ENCODE results near the gene WWTR1. TPM values are rescaled to one million over a fixed set of nuclear protein-coding genes. Genes with fewer than 3 reads are reported as not detected.

The WWTR1 gene
- total RNA-seq, 2 donors from 2014 or later: 6.8 to 35.8 TPM

DNA sequence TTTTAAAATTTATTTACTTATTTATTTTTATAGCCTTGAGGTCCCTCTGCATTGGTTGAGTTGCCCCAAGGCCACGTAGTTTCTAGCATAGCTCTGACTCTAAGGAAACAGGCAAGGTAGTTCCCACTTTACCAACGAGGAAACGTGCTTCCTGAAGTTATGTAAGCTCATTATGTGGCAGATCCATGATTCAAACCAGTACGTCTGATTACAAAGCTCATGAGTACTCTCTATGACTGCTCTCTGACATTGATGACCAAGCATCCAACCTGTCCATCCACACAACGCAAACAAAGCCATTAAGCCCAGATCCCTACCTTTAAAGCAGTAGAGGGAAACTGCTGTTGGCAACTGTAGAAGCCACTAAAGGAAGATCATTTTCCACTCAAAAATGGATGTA is 25.6 kb downstream of the WWTR1 start:
- Histone ChIP-seq H3K9ac (ENCODE audit: low read depth in 2 of 2, low read length in 2 of 2) (no peak overlapping the region), H3K4me1 (no peaks in the 10 kb centered on the region), H3K36me3 (no peaks in the 10 kb centered on the region), H3K27me3 (peaks cover 10% of the 10 kb centered on the region), H3K9me3 (no peaks in the 10 kb centered on the region), H3K27ac (no peak overlapping the region), H3K4me3 (no peak overlapping the region)
- intact Hi-C loops (cut with DNase I): no loop called here
- TF ChIP-seq, protein P1, sequence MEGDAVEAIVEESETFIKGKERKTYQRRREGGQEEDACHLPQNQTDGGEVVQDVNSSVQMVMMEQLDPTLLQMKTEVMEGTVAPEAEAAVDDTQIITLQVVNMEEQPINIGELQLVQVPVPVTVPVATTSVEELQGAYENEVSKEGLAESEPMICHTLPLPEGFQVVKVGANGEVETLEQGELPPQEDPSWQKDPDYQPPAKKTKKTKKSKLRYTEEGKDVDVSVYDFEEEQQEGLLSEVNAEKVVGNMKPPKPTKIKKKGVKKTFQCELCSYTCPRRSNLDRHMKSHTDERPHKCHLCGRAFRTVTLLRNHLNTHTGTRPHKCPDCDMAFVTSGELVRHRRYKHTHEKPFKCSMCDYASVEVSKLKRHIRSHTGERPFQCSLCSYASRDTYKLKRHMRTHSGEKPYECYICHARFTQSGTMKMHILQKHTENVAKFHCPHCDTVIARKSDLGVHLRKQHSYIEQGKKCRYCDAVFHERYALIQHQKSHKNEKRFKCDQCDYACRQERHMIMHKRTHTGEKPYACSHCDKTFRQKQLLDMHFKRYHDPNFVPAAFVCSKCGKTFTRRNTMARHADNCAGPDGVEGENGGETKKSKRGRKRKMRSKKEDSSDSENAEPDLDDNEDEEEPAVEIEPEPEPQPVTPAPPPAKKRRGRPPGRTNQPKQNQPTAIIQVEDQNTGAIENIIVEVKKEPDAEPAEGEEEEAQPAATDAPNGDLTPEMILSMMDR (IDR thresholded peaks at IDR 0.05): no peak
- no peak for DNase-seq

- TF ChIP-seq, protein P1 (IDR thresholded peaks at IDR 0.05): no peak
- H3K4me1 ChIP-seq: no peaks in the 10 kb centered on the region
- H3K27me3 ChIP-seq: peaks cover 7% of the 10 kb centered on the region
- intact Hi-C loops (cut with DNase I): no loop called here
- H3K9me3 ChIP-seq: no peaks in the 10 kb centered on the region
- no peak for DNase-seq
- no peak overlapping the region for H3K9ac ChIP-seq (ENCODE audit: low read depth in 2 of 2, low read length in 2 of 2)
- no peak overlapping the region for H3K27ac ChIP-seq
- H3K36me3 ChIP-seq: no peaks in the 10 kb centered on the region
- H3K4me3 ChIP-seq: no peak overlapping the region
Observed at GRCh38 chr3:149630806-149631205, 27.0 kb downstream of the WWTR1 start.

GRCh38 chr3:149628957-149629670 is 28.7 kb downstream of the WWTR1 start:
- Histone ChIP-seq H3K9me3 (no peaks in the 10 kb centered on the region), H3K36me3 (no peaks in the 10 kb centered on the region), H3K4me3 (no peak overlapping the region), H3K27me3 (peaks cover 2% of the 10 kb centered on the region), H3K4me1 (no peaks in the 10 kb centered on the region), H3K27ac (no peak overlapping the region), H3K9ac (ENCODE audit: low read depth in 2 of 2, low read length in 2 of 2) (no peak overlapping the region)
- intact Hi-C loops (cut with DNase I): no loop called here
- DNase-seq: no peak
- TF ChIP-seq, protein P1 (IDR thresholded peaks at IDR 0.05): no peak

- no peak for DNase-seq
- no peaks in the 10 kb centered on the region for H3K27me3 ChIP-seq
- no peaks in the 10 kb centered on the region for H3K36me3 ChIP-seq
- no peak overlapping the region for H3K4me3 ChIP-seq
- intact Hi-C loops (cut with DNase I): no loop called here
- TF ChIP-seq, protein P1 (IDR thresholded peaks at IDR 0.05): no peak
- no peaks in the 10 kb centered on the region for H3K9me3 ChIP-seq
- H3K4me1 ChIP-seq: no peaks in the 10 kb centered on the region
- no peak overlapping the region for H3K27ac ChIP-seq
- H3K9ac ChIP-seq (ENCODE audit: low read depth in 2 of 2, low read length in 2 of 2): no peak overlapping the region
Observed at GRCh38 chr3:149626671-149627070, 31.2 kb downstream of the WWTR1 start.

DNA sequence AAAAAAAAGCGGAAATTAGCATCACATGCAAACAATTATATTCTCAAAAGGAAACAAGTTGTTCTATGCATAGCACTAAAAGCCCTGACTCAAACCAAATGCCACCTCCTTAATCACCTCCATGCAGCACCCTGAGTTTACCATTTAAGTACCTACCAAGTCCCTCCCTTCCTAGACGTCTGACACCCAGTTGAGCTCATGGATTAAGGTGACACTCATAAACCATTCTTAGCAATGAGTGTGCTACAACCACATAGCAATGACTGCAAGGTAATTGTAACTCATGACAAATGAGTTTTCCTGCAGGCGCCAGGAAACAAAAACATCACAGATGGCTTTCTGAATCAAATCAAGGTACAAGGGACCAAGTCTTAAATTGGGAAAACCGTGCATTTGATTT is 32.0 kb downstream of the WWTR1 start:
- TF ChIP-seq, protein P1 (IDR thresholded peaks at IDR 0.05): no peak
- Histone ChIP-seq H3K36me3 (no peaks in the 10 kb centered on the region), H3K4me1 (no peaks in the 10 kb centered on the region), H3K9me3 (no peaks in the 10 kb centered on the region), H3K9ac (ENCODE audit: low read depth in 2 of 2, low read length in 2 of 2) (no peak overlapping the region), H3K27ac (no peak overlapping the region), H3K4me3 (no peak overlapping the region), H3K27me3 (no peaks in the 10 kb centered on the region)
- no peak for DNase-seq
- intact Hi-C loops (cut with DNase I): no loop called here

Measured in colonic mucosa (tissue), 4 donors.